ENCODE measurements around the gene TLE2. TPM values are rescaled to one million over a fixed set of nuclear protein-coding genes. Genes with fewer than 3 reads are reported as not detected.
A peak's percentile ranks its signal among the peaks of the same experiment; 100 is the strongest.

The TLE2 gene
- total and polyA plus RNA-seq, 2 donors (not counting 3 experiments of a cell fraction or from before 2014, with no cell fraction given) = 32.0 to 38.8 TPM

DNA sequence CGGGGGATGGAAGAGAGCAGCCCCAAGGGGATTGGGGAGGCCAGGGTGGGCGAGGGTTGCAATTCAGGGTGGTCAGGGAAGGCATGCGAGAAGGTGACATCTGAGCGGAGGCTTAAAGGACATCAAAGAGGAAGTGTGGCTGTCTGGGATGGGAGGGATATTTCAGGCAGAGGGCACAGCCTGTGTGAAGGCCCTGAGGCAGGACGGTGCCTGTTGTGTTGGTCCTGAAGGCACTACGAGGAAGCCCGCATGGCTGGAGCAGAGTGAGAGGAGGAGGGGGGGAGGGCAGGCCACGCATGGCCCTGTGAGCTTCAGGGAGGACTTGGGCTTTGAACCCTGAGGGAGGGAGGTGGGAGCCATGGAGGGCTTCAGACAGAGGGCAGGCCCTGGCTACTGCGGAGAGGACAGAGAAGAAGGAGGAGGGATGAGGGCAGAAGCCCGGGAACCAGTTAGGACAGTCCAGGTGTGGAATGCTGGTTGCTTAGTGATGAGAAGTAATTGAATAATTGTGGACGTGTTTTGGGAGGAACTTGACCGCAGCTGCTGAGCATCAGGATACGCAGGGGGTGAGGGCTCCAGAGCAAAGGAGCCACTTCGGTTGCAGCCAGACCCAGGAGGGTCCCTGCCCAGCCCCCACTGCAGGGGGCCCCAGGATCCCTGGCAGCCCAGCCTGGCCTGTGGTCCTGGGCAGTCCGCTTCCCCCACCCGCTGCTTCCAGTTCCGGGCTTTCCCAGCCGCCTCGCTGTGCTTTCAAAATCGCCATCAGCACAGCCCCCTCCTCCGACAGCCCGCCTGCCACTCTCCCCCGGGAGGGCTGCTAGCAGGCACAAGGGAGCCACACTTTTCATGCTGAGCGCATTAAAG is 45.5 kb downstream of the TLE2 start:
- BruUV-seq (replicated peaks) = no TSS peak
- TF ChIP-seq POLR2A (IDR thresholded peaks at IDR 0.05; ENCODE audit: low read depth, low read length) = peak; percentile 33
- no peak for TF ChIP-seq EZH2 (IDR thresholded peaks at IDR 0.05; ENCODE audit: borderline replicate concordance, low read depth, low read length, severe bottlenecking)
- Histone ChIP-seq H3K4me2 (ENCODE audit: insufficient read depth, low read length) (peak overlapping the region; percentile 9), H3K9ac (replicated peaks; ENCODE audit: extremely low read depth, insufficient read depth, low read length) (peak overlapping the region; percentile 36), H2AFZ (ENCODE audit: low read depth, low read length) (peak overlapping the region; percentile 82), H3K9me1 (replicated peaks; ENCODE audit: control insufficient read depth, extremely low read depth, insufficient read depth, low read length) (no peaks in the 10 kb centered on the region), H3K79me2 (ENCODE audit: control insufficient read depth, insufficient read depth, low read length) (no peaks in the 10 kb centered on the region), H3K9me3 (replicated peaks; ENCODE audit: control insufficient read depth, insufficient read depth, low read length) (no peaks in the 10 kb centered on the region), H3K27me3 (ENCODE audit: control insufficient read depth in 2 of 2, insufficient read depth in 2 of 2, low read length in 2 of 2) (no peaks in the 10 kb centered on the region), H3K27ac (ENCODE audit: insufficient read depth, low read depth, low read length) (peak overlapping the region; percentile 70), H4K20me1 (replicated peaks; ENCODE audit: control insufficient read depth, extremely low read depth, insufficient read depth, low read length) (no peaks in the 10 kb centered on the region), H3K4me3 (replicated peaks in 1 of 3; ENCODE audit: insufficient read depth in 1 of 3, low read depth in 1 of 3, low read length in 3 of 3) (peak overlapping the region in 2 of 3 experiments; percentile 13 to 14), H3K36me3 (ENCODE audit: control insufficient read depth in 2 of 2, extremely low read depth in 1 of 2, insufficient read depth in 2 of 2, low read length in 2 of 2) (no peaks in the 10 kb centered on the region), H3K4me1 (ENCODE audit: control insufficient read depth, extremely low read depth, insufficient read depth, low read length) (peaks cover 19% of the 10 kb centered on the region)
- POLR2A ChIA-PET = interaction anchor here (0.6 kb wide), 1 partner anchor 78 kb away, joined by 4 read pairs; no protein-coding TSS in a partner anchor
- CTCF ChIA-PET = interaction anchor here (1.0 to 1.6 kb wide), 4 partner anchors 9 to 120 kb away, joined by 3 to 7 read pairs (median 4); no protein-coding TSS in a partner anchor
- DNase-seq (ENCODE audit: low read depth, low spot score) = peak; percentile 64
- intact Hi-C loops (cut with micrococcal nuclease) (loop anchor here (1.0 to 2.0 kb wide), 3 partner anchors 11 to 52 kb away; no protein-coding TSS in a partner anchor), dilution Hi-C loops (cut with MboI; ENCODE audit: extremely low pct_ligation_motif_present, low sequenced_read_pairs) (no loop called here)
- no peak for FAIRE-seq

DNA sequence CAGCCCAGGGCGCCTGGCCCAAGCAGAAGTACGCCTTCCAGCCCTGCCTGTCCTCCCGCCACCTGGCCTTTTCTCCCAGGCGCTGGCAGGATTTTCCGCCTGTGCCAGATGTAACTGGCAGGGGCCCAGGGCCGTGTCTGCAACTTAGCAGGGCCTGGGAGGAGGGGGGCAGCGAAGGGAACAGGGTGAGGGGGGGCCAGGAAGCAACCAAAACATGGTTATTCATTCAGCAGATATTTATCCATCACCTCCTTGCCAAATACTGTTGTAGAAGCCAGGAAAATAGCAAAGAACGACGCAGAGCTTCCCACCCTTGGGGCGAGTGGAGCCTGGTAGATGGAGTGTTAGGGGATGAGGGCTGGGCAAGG is 46.1 kb downstream of the TLE2 start:
- DNase-seq (ENCODE audit: low read depth, low spot score) (peak; percentile 93), FAIRE-seq (peak; percentile 90)
- H3K4me3 ChIP-seq (replicated peaks in 1 of 3; ENCODE audit: insufficient read depth in 1 of 3, low read depth in 1 of 3, low read length in 3 of 3) = no peak overlapping the region
- TF ChIP-seq JUN (IDR thresholded peaks at IDR 0.05; ENCODE audit: borderline replicate concordance, insufficient read depth, insufficient read length, low read depth) (peak; percentile 2), POLR2AphosphoS5 (IDR thresholded peaks at IDR 0.05; ENCODE audit: insufficient read depth, low read depth, low read length) (peak; percentile 20)
- TF ChIP-seq, protein P1, sequence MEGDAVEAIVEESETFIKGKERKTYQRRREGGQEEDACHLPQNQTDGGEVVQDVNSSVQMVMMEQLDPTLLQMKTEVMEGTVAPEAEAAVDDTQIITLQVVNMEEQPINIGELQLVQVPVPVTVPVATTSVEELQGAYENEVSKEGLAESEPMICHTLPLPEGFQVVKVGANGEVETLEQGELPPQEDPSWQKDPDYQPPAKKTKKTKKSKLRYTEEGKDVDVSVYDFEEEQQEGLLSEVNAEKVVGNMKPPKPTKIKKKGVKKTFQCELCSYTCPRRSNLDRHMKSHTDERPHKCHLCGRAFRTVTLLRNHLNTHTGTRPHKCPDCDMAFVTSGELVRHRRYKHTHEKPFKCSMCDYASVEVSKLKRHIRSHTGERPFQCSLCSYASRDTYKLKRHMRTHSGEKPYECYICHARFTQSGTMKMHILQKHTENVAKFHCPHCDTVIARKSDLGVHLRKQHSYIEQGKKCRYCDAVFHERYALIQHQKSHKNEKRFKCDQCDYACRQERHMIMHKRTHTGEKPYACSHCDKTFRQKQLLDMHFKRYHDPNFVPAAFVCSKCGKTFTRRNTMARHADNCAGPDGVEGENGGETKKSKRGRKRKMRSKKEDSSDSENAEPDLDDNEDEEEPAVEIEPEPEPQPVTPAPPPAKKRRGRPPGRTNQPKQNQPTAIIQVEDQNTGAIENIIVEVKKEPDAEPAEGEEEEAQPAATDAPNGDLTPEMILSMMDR (IDR thresholded peaks at IDR 0.05; ENCODE audit: extremely low read depth in 1 of 2, insufficient read depth in 1 of 2, low read depth in 1 of 2, low read length in 2 of 2) = no peak
- no TSS peak for BruUV-seq (replicated peaks)
- H4K20me1 ChIP-seq (replicated peaks; ENCODE audit: control insufficient read depth, extremely low read depth, insufficient read depth, low read length) = no peaks in the 10 kb centered on the region
- H3K79me2 ChIP-seq (ENCODE audit: control insufficient read depth, insufficient read depth, low read length) = no peaks in the 10 kb centered on the region
- dilution Hi-C loops (cut with MboI; ENCODE audit: extremely low pct_ligation_motif_present, low sequenced_read_pairs) (no loop called here), intact Hi-C loops (cut with micrococcal nuclease) (loop anchor here (1.0 to 2.0 kb wide), 3 partner anchors 11 to 52 kb away; no protein-coding TSS in a partner anchor)
- no peaks in the 10 kb centered on the region for H3K27me3 ChIP-seq (ENCODE audit: control insufficient read depth in 2 of 2, insufficient read depth in 2 of 2, low read length in 2 of 2)
- CTCF ChIA-PET = interaction anchor here (1.3 to 1.6 kb wide), 3 partner anchors 30 to 121 kb away, joined by 3 to 7 read pairs (median 6); no protein-coding TSS in a partner anchor
- no peaks in the 10 kb centered on the region for H3K36me3 ChIP-seq (ENCODE audit: control insufficient read depth in 2 of 2, extremely low read depth in 1 of 2, insufficient read depth in 2 of 2, low read length in 2 of 2)
- POLR2A ChIA-PET = interaction anchor here (0.5 kb wide), 1 partner anchor 13 kb away, joined by 6 read pairs; no protein-coding TSS in a partner anchor
- H3K9me3 ChIP-seq (replicated peaks; ENCODE audit: control insufficient read depth, insufficient read depth, low read length) = no peaks in the 10 kb centered on the region
- no peak overlapping the region for H3K4me2 ChIP-seq (ENCODE audit: insufficient read depth, low read length)
- peak overlapping the region; percentile 36 for H3K9ac ChIP-seq (replicated peaks; ENCODE audit: extremely low read depth, insufficient read depth, low read length)
- no peaks in the 10 kb centered on the region for H3K9me1 ChIP-seq (replicated peaks; ENCODE audit: control insufficient read depth, extremely low read depth, insufficient read depth, low read length)
- H3K27ac ChIP-seq (ENCODE audit: insufficient read depth, low read depth, low read length) = peak overlapping the region; percentile 70
- H2AFZ ChIP-seq (ENCODE audit: low read depth, low read length) = peak overlapping the region; percentile 82
- H3K4me1 ChIP-seq (ENCODE audit: control insufficient read depth, extremely low read depth, insufficient read depth, low read length) = peaks cover 19% of the 10 kb centered on the region

Measured in endothelial cell of umbilical vein (primary cell).